Neuron (in vitro differentiated cells): ENCODE measurements around the gene RNF145.
"Not testable (repeated sequence)": the region's sequence is repeated elsewhere in the genome, so short reads cannot be mapped to it uniquely, and the experiment has no call there.

Experiments used
- H2AFZ ChIP-seq: one replicate; pipeline ENCODE4 v1.6.1; 2013; ENCODE audit warnings: low read depth, mild to moderate bottlenecking, inconsistent platforms, low read length, moderate library complexity
- H3K27me3 ChIP-seq: one replicate; pipeline ENCODE4 v1.6.1; 2013; ENCODE audit warnings: low read length; ENCODE audit not compliant: insufficient read depth
- H3K36me3 ChIP-seq: one replicate; pipeline ENCODE4 v1.6.1; 2013; ENCODE audit warnings: low read length; ENCODE audit not compliant: insufficient read depth
- H3K4me1 ChIP-seq: one replicate; pipeline ENCODE4 v1.6.1; 2013; ENCODE audit warnings: low read length; ENCODE audit not compliant: insufficient read depth
- H3K4me3 ChIP-seq: 2 replicates; pipeline ENCODE4 v1.5.1; 2013; ENCODE audit warnings: mild to moderate bottlenecking, low read length, moderate library complexity
- H3K9me3 ChIP-seq: one replicate; pipeline ENCODE4 v1.6.1; 2013; ENCODE audit warnings: low read length

Gene RNF145

DNA sequence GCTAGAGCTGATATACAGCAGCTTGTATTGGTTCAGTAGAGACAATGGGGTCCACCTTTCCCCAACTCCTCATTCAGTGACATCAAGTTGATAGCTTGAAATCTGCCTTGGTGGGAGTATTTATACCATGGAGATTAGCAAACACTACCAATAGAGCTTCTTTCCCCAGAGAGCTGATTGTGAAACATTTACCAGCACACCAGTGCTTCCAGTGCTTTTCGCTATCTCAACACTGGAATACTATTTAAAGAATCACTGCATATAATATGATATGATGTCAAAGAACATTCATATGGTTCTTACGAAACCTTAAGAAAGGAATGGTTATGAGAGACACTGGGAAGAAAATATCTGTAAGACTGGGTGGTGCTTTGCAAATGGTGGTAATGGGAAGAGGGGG, 21.8 kb upstream of the RNF145 start:
- Histone ChIP-seq H3K9me3 (no peaks in the 10 kb centered on the region), H3K4me1 (peaks cover 5% of the 10 kb centered on the region), H3K4me3 (no peak overlapping the region)

GRCh38 chr5:159230657-159231056, 21.3 kb upstream of the RNF145 start:
- no peak overlapping the region for H2AFZ ChIP-seq
- no peaks in the 10 kb centered on the region for H3K9me3 ChIP-seq
- H3K4me1 ChIP-seq, result peaks cover 5% of the 10 kb centered on the region
- no peaks in the 10 kb centered on the region for H3K36me3 ChIP-seq
- H3K4me3 ChIP-seq, result no peak overlapping the region
- peaks cover 10% of the 10 kb centered on the region for H3K27me3 ChIP-seq

More for the DNA sequence above, 21.8 kb upstream of the RNF145 start:
- Histone ChIP-seq H2AFZ (no peak overlapping the region), H3K36me3 (no peaks in the 10 kb centered on the region), H3K27me3 (peaks cover 10% of the 10 kb centered on the region)

GRCh38 chr5:159228097-159228496, 18.7 kb upstream of the RNF145 start:
- H3K4me3 ChIP-seq, H2AFZ ChIP-seq, H3K36me3 ChIP-seq, H3K9me3 ChIP-seq, H3K27me3 ChIP-seq, H3K4me1 ChIP-seq: not testable (repeated sequence)

DNA sequence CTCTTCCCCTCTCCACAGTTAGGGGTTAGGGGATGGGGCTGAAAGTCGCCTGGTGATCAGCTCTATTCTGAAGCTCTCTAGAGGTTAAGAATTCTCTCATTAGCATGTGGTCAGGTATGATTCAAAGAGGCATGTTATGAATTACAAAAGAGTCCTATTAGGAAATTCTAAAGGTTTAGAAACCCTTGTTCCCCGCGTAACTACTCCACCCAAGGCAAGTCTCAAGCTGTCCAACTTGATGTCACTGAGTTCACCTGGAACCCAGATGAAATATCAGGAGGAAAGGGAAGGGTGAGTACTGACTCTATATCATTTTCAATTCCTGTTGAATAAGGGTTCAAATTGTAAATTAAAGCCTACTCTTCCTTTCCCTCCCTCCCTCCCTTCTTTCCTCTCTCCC, 18.1 kb upstream of the RNF145 start:
- Histone ChIP-seq H3K4me3 (no peak overlapping the region), H3K36me3 (no peaks in the 10 kb centered on the region), H3K4me1 (peaks cover 5% of the 10 kb centered on the region), H3K9me3 (no peaks in the 10 kb centered on the region), H3K27me3 (peaks cover 7% of the 10 kb centered on the region), H2AFZ (no peak overlapping the region)

DNA sequence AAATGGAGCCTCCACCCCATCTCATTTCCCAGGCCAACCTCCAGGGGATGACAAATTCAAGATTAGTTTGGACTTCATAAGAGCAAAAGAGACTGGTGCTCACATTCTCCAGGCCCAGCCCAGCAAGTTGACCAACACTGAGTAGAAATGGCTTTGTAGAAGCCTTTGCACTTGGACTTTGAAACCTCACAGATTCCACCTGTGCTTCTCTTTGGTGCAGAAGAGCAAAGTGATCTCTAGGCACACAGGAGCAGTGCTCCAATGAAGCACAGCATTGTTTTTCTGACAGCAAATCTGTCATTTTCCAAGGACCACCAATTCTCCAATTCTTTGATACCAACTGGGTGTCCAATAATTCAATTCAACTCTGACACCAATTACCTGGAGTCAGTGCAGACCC, 17.1 kb upstream of the RNF145 start:
- no peak overlapping the region for H3K4me3 ChIP-seq

DNA sequence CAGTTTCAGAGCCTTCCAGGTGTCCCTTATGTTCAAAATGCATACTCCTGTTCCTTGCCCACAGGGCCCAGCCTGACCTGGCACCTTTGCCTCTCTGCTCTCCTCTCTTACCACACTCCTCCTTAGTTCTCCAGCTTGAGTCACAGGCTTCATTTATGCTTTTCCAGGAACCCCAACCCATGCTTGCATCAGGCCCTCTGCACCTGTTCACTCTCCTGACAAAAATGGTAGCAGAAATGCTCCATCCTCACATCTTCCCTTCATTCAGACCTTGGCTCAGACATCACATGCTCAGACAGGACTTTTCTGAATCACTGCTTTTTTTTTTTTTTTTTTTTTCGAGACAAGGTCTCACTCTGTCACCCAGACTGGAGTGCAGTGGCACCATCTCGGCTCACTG, 15.1 kb upstream of the RNF145 start:
- no peaks in the 10 kb centered on the region for H3K27me3 ChIP-seq
- H3K4me1 ChIP-seq, result peaks cover 5% of the 10 kb centered on the region
- no peaks in the 10 kb centered on the region for H3K36me3 ChIP-seq
- no peak overlapping the region for H2AFZ ChIP-seq
- no peak overlapping the region for H3K4me3 ChIP-seq
- H3K9me3 ChIP-seq, result no peaks in the 10 kb centered on the region

More for the DNA sequence above, 17.1 kb upstream of the RNF145 start:
- Histone ChIP-seq H3K36me3 (no peaks in the 10 kb centered on the region), H3K9me3 (no peaks in the 10 kb centered on the region), H2AFZ (no peak overlapping the region), H3K4me1 (peaks cover 5% of the 10 kb centered on the region), H3K27me3 (no peaks in the 10 kb centered on the region)

- no peaks in the 10 kb centered on the region for H3K36me3 ChIP-seq
- no peaks in the 10 kb centered on the region for H3K9me3 ChIP-seq
- peaks cover 4% of the 10 kb centered on the region for H3K4me1 ChIP-seq
- no peak overlapping the region for H2AFZ ChIP-seq
- no peak overlapping the region for H3K4me3 ChIP-seq
- H3K27me3 ChIP-seq, result no peaks in the 10 kb centered on the region
Observed at GRCh38 chr5:159223469-159223868, 14.1 kb upstream of the RNF145 start.

GRCh38 chr5:159220206-159220605, 10.9 kb upstream of the RNF145 start:
- Histone ChIP-seq H3K9me3 (no peaks in the 10 kb centered on the region), H3K36me3 (no peaks in the 10 kb centered on the region), H3K27me3 (no peaks in the 10 kb centered on the region), H3K4me1 (no peaks in the 10 kb centered on the region), H2AFZ (no peak overlapping the region), H3K4me3 (no peak overlapping the region)

- Histone ChIP-seq H3K4me1 (no peaks in the 10 kb centered on the region), H3K4me3 (no peak overlapping the region), H3K9me3 (no peaks in the 10 kb centered on the region), H3K27me3 (no peaks in the 10 kb centered on the region), H2AFZ (no peak overlapping the region), H3K36me3 (no peaks in the 10 kb centered on the region)
Observed at GRCh38 chr5:159218595-159219023, 9.3 kb upstream of the RNF145 start.

DNA sequence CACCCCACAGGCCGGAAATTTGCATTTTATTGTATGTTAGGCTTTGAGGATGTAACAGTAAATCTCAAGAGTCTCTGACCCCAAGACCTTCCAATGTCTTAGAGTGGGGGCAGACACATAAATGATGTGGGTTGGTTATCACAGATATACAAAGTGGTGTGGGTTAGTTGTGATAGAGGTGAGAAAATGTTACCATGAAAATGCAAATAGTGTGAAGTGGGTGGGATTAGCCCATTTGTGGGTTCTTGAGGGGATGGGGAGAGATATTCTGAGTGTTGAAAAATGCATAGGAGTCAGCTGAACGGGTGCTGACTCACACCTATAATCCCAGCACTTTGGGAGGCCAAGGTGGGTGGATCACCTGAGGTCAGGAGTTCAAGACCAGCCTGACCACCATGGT, 7.9 kb upstream of the RNF145 start:
- Histone ChIP-seq H3K36me3 (no peaks in the 10 kb centered on the region), H3K27me3 (no peaks in the 10 kb centered on the region), H3K4me3 (no peak overlapping the region), H3K9me3 (no peaks in the 10 kb centered on the region), H3K4me1 (no peaks in the 10 kb centered on the region), H2AFZ (no peak overlapping the region)

- H3K4me1 ChIP-seq, result no peaks in the 10 kb centered on the region
- no peak overlapping the region for H3K4me3 ChIP-seq
- H3K36me3 ChIP-seq, result no peaks in the 10 kb centered on the region
- H3K9me3 ChIP-seq, result no peaks in the 10 kb centered on the region
- H3K27me3 ChIP-seq, result no peaks in the 10 kb centered on the region
- no peak overlapping the region for H2AFZ ChIP-seq
Observed at GRCh38 chr5:159216454-159216853, 7.1 kb upstream of the RNF145 start.

DNA sequence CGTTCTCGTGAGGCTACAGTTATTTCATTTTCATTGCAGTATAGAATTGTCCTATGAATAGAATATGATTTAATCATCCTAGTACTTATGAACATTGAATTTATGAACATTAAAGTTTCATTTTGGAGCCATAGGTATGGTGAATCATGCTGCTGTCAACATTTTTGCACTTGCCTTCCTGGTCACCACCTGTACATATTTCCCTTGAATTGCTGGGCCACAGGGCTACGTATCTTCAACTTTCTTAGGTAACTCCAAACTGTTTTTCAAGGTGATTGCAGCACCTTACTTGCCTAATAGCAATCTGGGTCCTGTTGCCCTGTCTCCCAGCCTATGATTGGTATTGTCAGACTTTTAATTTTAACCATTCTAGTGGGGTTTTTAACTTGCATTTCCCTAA, 6.5 kb upstream of the RNF145 start:
- Histone ChIP-seq H3K4me3 (no peak overlapping the region), H3K36me3 (no peaks in the 10 kb centered on the region), H3K4me1 (no peaks in the 10 kb centered on the region), H2AFZ (no peak overlapping the region), H3K9me3 (no peaks in the 10 kb centered on the region), H3K27me3 (no peaks in the 10 kb centered on the region)

GRCh38 chr5:159214486-159215271, 5.3 kb upstream of the RNF145 start:
- H3K4me1 ChIP-seq, result peaks cover 3% of the 10 kb centered on the region
- no peaks in the 10 kb centered on the region for H3K9me3 ChIP-seq
- no peaks in the 10 kb centered on the region for H3K27me3 ChIP-seq
- H3K36me3 ChIP-seq, result no peaks in the 10 kb centered on the region
- no peak overlapping the region for H2AFZ ChIP-seq
- H3K4me3 ChIP-seq, result no peak overlapping the region
